HG03103 (cell line): ENCODE data around the gene AP2A2.
"Not testable (repeated sequence)": the region's sequence is repeated elsewhere in the genome, so short reads cannot be mapped to it uniquely, and the experiment has no call there.

ENCODE experiments used
- ATAC-seq: cut with Tn5 transposase; IDR thresholded peaks from one replicate; pipeline ENCODE4 v1.9.1; 2021; ENCODE audit warnings: low read depth; ENCODE audit not compliant: unreplicated experiment

AP2A2 gene

GRCh38 chr11:1010551-1011319 is 85.1 kb downstream of the AP2A2 start:
- no peak for ATAC-seq

GRCh38 chr11:1011320-1011698 is 85.6 kb downstream of the AP2A2 start:
- no peak for ATAC-seq

GRCh38 chr11:1012291-1012690 is 86.6 kb downstream of the AP2A2 start:
- no peak for ATAC-seq

- ATAC-seq, result no peak
These were observed 87.3 kb downstream of the AP2A2 start for GRCh38 chr11:1012740-1013630.

- ATAC-seq, result no peak
These were observed 87.9 kb downstream of the AP2A2 start for GRCh38 chr11:1013631-1013935.

- no peak for ATAC-seq
These were observed 88.6 kb downstream of the AP2A2 start for GRCh38 chr11:1014276-1014675.

GRCh38 chr11:1015064-1015463 is 89.4 kb downstream of the AP2A2 start:
- ATAC-seq, result no peak

- no peak for ATAC-seq
These were observed 90.3 kb downstream of the AP2A2 start for GRCh38 chr11:1015826-1016545.

- ATAC-seq, result not testable (repeated sequence)
These were observed 91.0 kb downstream of the AP2A2 start for GRCh38 chr11:1016610-1017126.

- no peak for ATAC-seq
These were observed 91.8 kb downstream of the AP2A2 start for GRCh38 chr11:1017269-1018005.

GRCh38 chr11:1018091-1018490 is 92.4 kb downstream of the AP2A2 start:
- ATAC-seq, result no peak

- ATAC-seq, result no peak
These were observed 93.7 kb downstream of the AP2A2 start for GRCh38 chr11:1019321-1019910.

GRCh38 chr11:1020211-1020905 is 94.7 kb downstream of the AP2A2 start:
- no peak for ATAC-seq

- no peak for ATAC-seq
These were observed 96.7 kb downstream of the AP2A2 start for GRCh38 chr11:1022411-1022810.

GRCh38 chr11:1022908-1023810 is 97.5 kb downstream of the AP2A2 start:
- no peak for ATAC-seq

GRCh38 chr11:1023811-1024596 is 98.3 kb downstream of the AP2A2 start:
- no peak for ATAC-seq

- ATAC-seq, result no peak
These were observed 99.1 kb downstream of the AP2A2 start for GRCh38 chr11:1024597-1025409.
